Inflammatory macrophage treated with lipopolysaccharide for 4 hours (primary cell): ENCODE measurements around the gene RUFY2.
"Not testable (repeated sequence)": the region's sequence is repeated elsewhere in the genome, so short reads cannot be mapped to it uniquely, and the experiment has no call there.

Experiments
- DNase-seq: peaks from one replicate; pipeline ENCODE4 v3.0.0-alpha.2; 2020

RUFY2 gene

GRCh38 chr10:68324396-68324795, 82.7 kb downstream of the RUFY2 start:
- not testable (repeated sequence) for DNase-seq

GRCh38 chr10:68318331-68319059, 88.6 kb downstream of the RUFY2 start:
- no peak for DNase-seq

GRCh38 chr10:68315582-68315981, 91.5 kb downstream of the RUFY2 start:
- DNase-seq = no peak

- not testable (repeated sequence) for DNase-seq
Measured at GRCh38 chr10:68314930-68315329, 92.1 kb downstream of the RUFY2 start.

GRCh38 chr10:68310531-68310930, 96.5 kb downstream of the RUFY2 start:
- no peak for DNase-seq

GRCh38 chr10:68305854-68306253, 101.2 kb downstream of the RUFY2 start:
- DNase-seq = no peak

- DNase-seq = no peak
Measured at GRCh38 chr10:68303849-68304412, 103.1 kb downstream of the RUFY2 start.

GRCh38 chr10:68302871-68303270, 104.2 kb downstream of the RUFY2 start:
- DNase-seq = no peak

GRCh38 chr10:68302503-68302823, 104.6 kb downstream of the RUFY2 start:
- DNase-seq = no peak

- peak; percentile 53 for DNase-seq
Measured at GRCh38 chr10:68301790-68302502, 105.1 kb downstream of the RUFY2 start.

- DNase-seq = peak; percentile 15
Measured at GRCh38 chr10:68301301-68301700, 105.8 kb downstream of the RUFY2 start.

GRCh38 chr10:68296843-68297663, 110.0 kb downstream of the RUFY2 start:
- DNase-seq = no peak
